ENCODE measurements around the gene FAM76B.

The FAM76B gene

GRCh38 chr11:95762534-95762933, 27.0 kb downstream of the FAM76B start:
- H3K27ac ChIP-seq (ENCODE audit: low read length): no peak overlapping the region
- H3K36me3 ChIP-seq (ENCODE audit: control insufficient read depth, low read depth, low read length): no peaks in the 10 kb centered on the region
- H3K27me3 ChIP-seq (ENCODE audit: control insufficient read depth, insufficient read depth, low read length): no peaks in the 10 kb centered on the region
- H3K4me3 ChIP-seq (ENCODE audit: low read length): no peak overlapping the region
- H3K9me3 ChIP-seq (ENCODE audit: control insufficient read depth, low read depth, low read length): no peaks in the 10 kb centered on the region
- no peaks in the 10 kb centered on the region for H3K4me1 ChIP-seq (ENCODE audit: control insufficient read depth, low read depth, low read length)
- no peak overlapping the region for H3K9ac ChIP-seq (ENCODE audit: low read length)

- no peaks in the 10 kb centered on the region for H3K36me3 ChIP-seq (ENCODE audit: control insufficient read depth, low read depth, low read length)
- H3K27ac ChIP-seq (ENCODE audit: low read length): no peak overlapping the region
- no peak overlapping the region for H3K4me3 ChIP-seq (ENCODE audit: low read length)
- no peaks in the 10 kb centered on the region for H3K27me3 ChIP-seq (ENCODE audit: control insufficient read depth, insufficient read depth, low read length)
- H3K4me1 ChIP-seq (ENCODE audit: control insufficient read depth, low read depth, low read length): no peaks in the 10 kb centered on the region
- H3K9me3 ChIP-seq (ENCODE audit: control insufficient read depth, low read depth, low read length): no peaks in the 10 kb centered on the region
- no peak overlapping the region for H3K9ac ChIP-seq (ENCODE audit: low read length)
Observed at GRCh38 chr11:95760941-95761340, 28.6 kb downstream of the FAM76B start.

- Histone ChIP-seq H3K36me3 (ENCODE audit: control insufficient read depth, low read depth, low read length) (no peaks in the 10 kb centered on the region), H3K9ac (ENCODE audit: low read length) (no peak overlapping the region), H3K27me3 (ENCODE audit: control insufficient read depth, insufficient read depth, low read length) (no peaks in the 10 kb centered on the region), H3K27ac (ENCODE audit: low read length) (no peak overlapping the region), H3K9me3 (ENCODE audit: control insufficient read depth, low read depth, low read length) (no peaks in the 10 kb centered on the region), H3K4me3 (ENCODE audit: low read length) (no peak overlapping the region), H3K4me1 (ENCODE audit: control insufficient read depth, low read depth, low read length) (no peaks in the 10 kb centered on the region)
Observed at GRCh38 chr11:95751515-95751914, 38.1 kb downstream of the FAM76B start.

GRCh38 chr11:95750101-95750500, 39.5 kb downstream of the FAM76B start:
- Histone ChIP-seq H3K36me3 (ENCODE audit: control insufficient read depth, low read depth, low read length) (no peaks in the 10 kb centered on the region), H3K4me3 (ENCODE audit: low read length) (no peak overlapping the region), H3K27ac (ENCODE audit: low read length) (no peak overlapping the region), H3K9me3 (ENCODE audit: control insufficient read depth, low read depth, low read length) (no peaks in the 10 kb centered on the region), H3K9ac (ENCODE audit: low read length) (no peak overlapping the region), H3K4me1 (ENCODE audit: control insufficient read depth, low read depth, low read length) (no peaks in the 10 kb centered on the region), H3K27me3 (ENCODE audit: control insufficient read depth, insufficient read depth, low read length) (no peaks in the 10 kb centered on the region)

DNA sequence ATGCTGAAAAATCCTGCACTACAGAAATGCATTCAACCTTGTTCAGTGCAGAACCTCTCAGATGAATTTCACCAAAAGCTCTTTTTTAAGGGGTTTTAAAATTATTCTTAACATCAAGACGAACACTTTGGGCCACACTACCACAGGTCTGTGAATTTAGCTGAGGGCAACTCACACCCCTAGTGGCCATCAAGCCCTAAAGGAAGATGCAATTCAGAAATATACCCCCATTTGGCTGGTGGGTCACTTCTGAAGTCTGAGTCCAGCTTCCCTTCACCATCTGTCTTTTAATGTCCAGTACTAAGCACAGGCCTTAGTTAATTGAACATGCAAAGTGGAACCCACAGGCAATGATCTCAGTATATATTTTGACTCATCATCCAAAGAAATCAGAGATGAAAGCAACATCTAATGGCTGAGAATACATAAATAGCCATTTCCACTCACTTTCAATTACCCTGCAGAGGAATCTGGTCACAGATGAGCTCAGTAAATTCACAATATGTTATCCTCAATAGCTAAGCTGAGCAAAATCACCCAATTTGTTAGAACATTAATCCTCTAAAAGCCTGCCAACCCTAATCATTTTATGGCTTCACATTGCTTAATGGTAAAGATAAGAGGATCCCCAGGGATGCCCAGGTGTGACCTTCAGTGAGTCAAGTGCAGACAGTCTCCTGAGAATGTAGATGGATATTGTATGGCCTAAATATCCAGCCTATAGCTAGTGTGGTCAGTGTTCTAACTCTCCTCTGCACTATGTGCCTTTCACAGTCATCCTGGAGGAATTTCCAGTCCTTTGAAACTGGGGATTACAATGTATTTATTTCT, 50.3 kb downstream of the FAM76B start:
- Histone ChIP-seq H3K9ac (ENCODE audit: low read length) (no peak overlapping the region), H3K4me1 (ENCODE audit: control insufficient read depth, low read depth, low read length) (no peaks in the 10 kb centered on the region), H3K27me3 (ENCODE audit: control insufficient read depth, insufficient read depth, low read length) (no peaks in the 10 kb centered on the region), H3K27ac (ENCODE audit: low read length) (no peak overlapping the region), H3K36me3 (ENCODE audit: control insufficient read depth, low read depth, low read length) (no peaks in the 10 kb centered on the region), H3K4me3 (ENCODE audit: low read length) (no peak overlapping the region), H3K9me3 (ENCODE audit: control insufficient read depth, low read depth, low read length) (no peaks in the 10 kb centered on the region)

GRCh38 chr11:95736809-95737208, 52.8 kb downstream of the FAM76B start:
- Histone ChIP-seq H3K9me3 (ENCODE audit: control insufficient read depth, low read depth, low read length) (no peaks in the 10 kb centered on the region), H3K36me3 (ENCODE audit: control insufficient read depth, low read depth, low read length) (no peaks in the 10 kb centered on the region), H3K4me3 (ENCODE audit: low read length) (no peak overlapping the region), H3K27ac (ENCODE audit: low read length) (no peak overlapping the region), H3K9ac (ENCODE audit: low read length) (no peak overlapping the region), H3K27me3 (ENCODE audit: control insufficient read depth, insufficient read depth, low read length) (no peaks in the 10 kb centered on the region), H3K4me1 (ENCODE audit: control insufficient read depth, low read depth, low read length) (no peaks in the 10 kb centered on the region)

GRCh38 chr11:95736355-95736754, 53.2 kb downstream of the FAM76B start:
- no peaks in the 10 kb centered on the region for H3K9me3 ChIP-seq (ENCODE audit: control insufficient read depth, low read depth, low read length)
- H3K4me3 ChIP-seq (ENCODE audit: low read length): no peak overlapping the region
- H3K27ac ChIP-seq (ENCODE audit: low read length): no peak overlapping the region
- H3K4me1 ChIP-seq (ENCODE audit: control insufficient read depth, low read depth, low read length): no peaks in the 10 kb centered on the region
- no peaks in the 10 kb centered on the region for H3K27me3 ChIP-seq (ENCODE audit: control insufficient read depth, insufficient read depth, low read length)
- no peaks in the 10 kb centered on the region for H3K36me3 ChIP-seq (ENCODE audit: control insufficient read depth, low read depth, low read length)
- H3K9ac ChIP-seq (ENCODE audit: low read length): no peak overlapping the region

DNA sequence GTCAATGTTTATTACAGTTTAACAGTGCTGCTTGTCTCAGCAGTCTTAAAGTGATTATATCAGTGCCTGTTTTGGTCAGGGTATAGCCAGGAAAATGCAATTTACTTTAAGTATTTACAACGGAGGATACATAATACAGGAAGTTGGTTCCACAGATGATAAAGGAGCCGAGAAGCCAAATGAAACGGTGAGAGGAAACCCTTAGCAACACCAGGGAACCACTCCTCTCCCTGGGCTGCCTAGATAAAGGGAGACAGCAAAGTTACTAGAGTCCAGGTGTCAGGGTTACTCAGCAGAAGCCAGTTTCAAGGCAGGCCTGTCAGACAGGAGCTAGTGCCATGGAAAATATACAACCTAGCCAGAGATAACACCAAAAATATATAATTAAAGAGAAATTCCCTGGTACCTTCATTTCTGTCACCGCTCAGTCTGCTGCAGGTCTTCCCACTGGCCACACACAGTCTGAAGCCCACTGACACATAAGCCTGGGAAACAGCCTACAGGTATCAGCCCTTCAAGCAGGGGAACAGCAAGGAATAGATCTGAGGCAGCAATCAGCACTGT, 55.5 kb downstream of the FAM76B start:
- no peak overlapping the region for H3K4me3 ChIP-seq (ENCODE audit: low read length)
- H3K9ac ChIP-seq (ENCODE audit: low read length): no peak overlapping the region
- H3K4me1 ChIP-seq (ENCODE audit: control insufficient read depth, low read depth, low read length): no peaks in the 10 kb centered on the region
- no peak overlapping the region for H3K27ac ChIP-seq (ENCODE audit: low read length)
- no peaks in the 10 kb centered on the region for H3K36me3 ChIP-seq (ENCODE audit: control insufficient read depth, low read depth, low read length)
- H3K27me3 ChIP-seq (ENCODE audit: control insufficient read depth, insufficient read depth, low read length): no peaks in the 10 kb centered on the region
- H3K9me3 ChIP-seq (ENCODE audit: control insufficient read depth, low read depth, low read length): no peaks in the 10 kb centered on the region

DNA sequence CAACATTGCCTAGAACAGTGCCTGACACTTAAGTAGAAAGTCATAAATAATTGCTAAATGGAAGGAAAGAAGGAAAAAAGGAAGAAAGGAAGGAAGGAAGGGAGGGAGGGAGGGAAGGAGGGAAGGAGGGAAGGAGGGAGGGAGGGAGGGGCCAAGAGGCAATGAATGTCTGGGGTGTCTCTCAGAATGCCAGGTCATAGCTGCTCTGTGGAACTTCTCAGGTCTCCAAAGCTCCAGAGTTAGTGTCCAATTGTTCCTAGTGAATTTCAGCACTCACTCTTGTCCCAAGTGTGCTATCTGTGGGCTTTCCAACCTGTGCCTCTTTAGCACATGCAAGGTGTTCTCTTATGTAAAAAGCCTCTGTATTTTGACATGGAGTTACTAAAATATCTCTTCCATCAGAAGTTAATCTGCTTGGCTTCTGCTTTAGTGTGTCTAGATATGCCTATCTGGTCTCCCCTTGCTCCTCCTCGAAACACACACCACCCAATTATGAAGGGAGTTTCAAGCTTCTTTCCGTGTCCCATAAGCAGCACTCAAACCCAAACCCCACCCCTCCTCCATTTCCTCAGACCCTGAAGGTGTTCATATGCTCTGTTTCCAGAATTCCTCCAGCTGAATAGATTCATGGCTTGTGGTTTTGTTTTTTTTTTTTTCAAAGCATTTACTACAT, 56.5 kb downstream of the FAM76B start:
- Histone ChIP-seq H3K9ac (ENCODE audit: low read length) (no peak overlapping the region), H3K4me1 (ENCODE audit: control insufficient read depth, low read depth, low read length) (no peaks in the 10 kb centered on the region), H3K9me3 (ENCODE audit: control insufficient read depth, low read depth, low read length) (no peaks in the 10 kb centered on the region), H3K36me3 (ENCODE audit: control insufficient read depth, low read depth, low read length) (no peaks in the 10 kb centered on the region), H3K27ac (ENCODE audit: low read length) (no peak overlapping the region), H3K4me3 (ENCODE audit: low read length) (no peak overlapping the region), H3K27me3 (ENCODE audit: control insufficient read depth, insufficient read depth, low read length) (no peaks in the 10 kb centered on the region)

GRCh38 chr11:95729462-95729861, 60.1 kb downstream of the FAM76B start:
- Histone ChIP-seq H3K9ac (ENCODE audit: low read length) (no peak overlapping the region), H3K4me3 (ENCODE audit: low read length) (no peak overlapping the region), H3K27me3 (ENCODE audit: control insufficient read depth, insufficient read depth, low read length) (no peaks in the 10 kb centered on the region), H3K9me3 (ENCODE audit: control insufficient read depth, low read depth, low read length) (no peaks in the 10 kb centered on the region), H3K36me3 (ENCODE audit: control insufficient read depth, low read depth, low read length) (no peaks in the 10 kb centered on the region), H3K27ac (ENCODE audit: low read length) (no peak overlapping the region), H3K4me1 (ENCODE audit: control insufficient read depth, low read depth, low read length) (no peaks in the 10 kb centered on the region)

GRCh38 chr11:95728790-95729189, 60.8 kb downstream of the FAM76B start:
- Histone ChIP-seq H3K27me3 (ENCODE audit: control insufficient read depth, insufficient read depth, low read length) (no peaks in the 10 kb centered on the region), H3K9ac (ENCODE audit: low read length) (no peak overlapping the region), H3K4me3 (ENCODE audit: low read length) (no peak overlapping the region)

More at GRCh38 chr11:95728790-95729189, 60.8 kb downstream of the FAM76B start:
- Histone ChIP-seq H3K4me1 (ENCODE audit: control insufficient read depth, low read depth, low read length) (no peaks in the 10 kb centered on the region), H3K9me3 (ENCODE audit: control insufficient read depth, low read depth, low read length) (no peaks in the 10 kb centered on the region), H3K36me3 (ENCODE audit: control insufficient read depth, low read depth, low read length) (no peaks in the 10 kb centered on the region), H3K27ac (ENCODE audit: low read length) (no peak overlapping the region)

All from iPS-18a (cell line).